Right lobe of liver (tissue), 6 donors: ENCODE data around the gene INAVA. TPM values are rescaled to one million over a fixed set of nuclear protein-coding genes. Genes with fewer than 3 reads are reported as not detected.

Experiments
- ATAC-seq, 4 donors: fragments of 200-7000 bp; cut with Tn5 transposase; one replicate each; pipeline ENCODE4 v1.9.1; 2020; ENCODE audit warnings: mild to moderate bottlenecking in 4 of 4, moderate library complexity in 4 of 4
- DNase-seq, 3 donors: peaks; one replicate each; pipeline ENCODE4 v3.0.0-alpha.2; 2020
- H3K27ac ChIP-seq, 3 donors: fragments of 200-600 bp; one replicate each; pipeline ENCODE4 v1.8.0; 2022
- H3K27me3 ChIP-seq, 2 donors: fragments of 200-600 bp; one replicate each; pipeline ENCODE4 v1.8.0; 2022
- H3K36me3 ChIP-seq, 4 donors: fragments of 200-600 bp; sonication (generic) in 1 of 4; one replicate each; pipeline versions ENCODE4 v1.5.1 to v1.8.0; 2017 to 2022; ENCODE audit warnings: control low read depth in 1 of 4
- H3K4me1 ChIP-seq, 4 donors: fragments of 200-600 bp; sonication (generic) in 1 of 4; one replicate each; pipeline versions ENCODE4 v1.5.1 to v1.8.0; 2017 to 2022; ENCODE audit warnings: control low read depth in 1 of 4
- H3K4me3 ChIP-seq, 3 donors: fragments of 200-600 bp; one replicate each; pipeline ENCODE4 v1.8.0; 2022
- H3K9me3 ChIP-seq, 4 donors: fragments of 200-600 bp; sonication (generic) in 1 of 4; one replicate each; pipeline versions ENCODE4 v1.5.1 to v1.8.0; 2017 to 2022; ENCODE audit warnings: control low read depth in 1 of 4
- POLR2A ChIP-seq: fragments of 450-650 bp; IDR thresholded peaks from one replicate; pipeline ENCODE4 v1.6.1; 2017; ENCODE audit warnings: antibody characterized with exemption, mild to moderate bottlenecking
- WGBS: methylation state at CpG from one replicate; pipeline ENCODE4 v1.1.6; 2018; ENCODE audit warnings: low coverage, low lambda C conversion rate; ENCODE audit not compliant: insufficient coverage; ENCODE audit errors: missing lambda C conversion rate; 5-methylcytosine and 5-hydroxymethylcytosine counted together
- intact Hi-C, 2 donors: fragments of 100-400 bp; cut with DNase I; formaldehyde crosslinking; loops; one replicate each; pipeline versions ENCODE4 v1.11.2 to v1.14.1; 2022
- total RNA-seq, 6 experiments: library from RNA; depleted of rRNA in 2 of 6; stranded (reverse); fragments of >200 nt in 2 of 6; fragmentation: NEBNext Ultra II Directional in 3 of 6; extraction: Animal tissue kit (Norgen Biotek cat#: 25700) in 3 of 6; gene quantifications; one replicate each; pipeline versions ENCODE4 v1.1.0 to v1.2.4, GENCODE V29; 2016 to 2023
- TF ChIP-seq, protein P1 (sequence below), 4 donors: fragments of 200-600 bp in 3 of 4; fragments of 450-650 bp in 1 of 4; IDR thresholded peaks; one replicate each; pipeline versions ENCODE4 v1.5.1 to v1.8.0; 2016 to 2022; ENCODE audit warnings: antibody characterized with exemption in 4 of 4, mild to moderate bottlenecking in 2 of 4
- donor health status: DM: no; HTN: yes; CAD: no.
- donor health status: DM: no; HTN: no; CAD: no.
- donor health status: DM: no; HTN: no; CAD: no.
- donor health status: DM: no; HTN: yes; CAD: no.
- donor health status: DM: no; HTN: yes; CAD: no.

INAVA gene
- total RNA-seq, 6 experiments from 2014 or later, result 0.29 to 0.55 (median 0.41) TPM

DNA sequence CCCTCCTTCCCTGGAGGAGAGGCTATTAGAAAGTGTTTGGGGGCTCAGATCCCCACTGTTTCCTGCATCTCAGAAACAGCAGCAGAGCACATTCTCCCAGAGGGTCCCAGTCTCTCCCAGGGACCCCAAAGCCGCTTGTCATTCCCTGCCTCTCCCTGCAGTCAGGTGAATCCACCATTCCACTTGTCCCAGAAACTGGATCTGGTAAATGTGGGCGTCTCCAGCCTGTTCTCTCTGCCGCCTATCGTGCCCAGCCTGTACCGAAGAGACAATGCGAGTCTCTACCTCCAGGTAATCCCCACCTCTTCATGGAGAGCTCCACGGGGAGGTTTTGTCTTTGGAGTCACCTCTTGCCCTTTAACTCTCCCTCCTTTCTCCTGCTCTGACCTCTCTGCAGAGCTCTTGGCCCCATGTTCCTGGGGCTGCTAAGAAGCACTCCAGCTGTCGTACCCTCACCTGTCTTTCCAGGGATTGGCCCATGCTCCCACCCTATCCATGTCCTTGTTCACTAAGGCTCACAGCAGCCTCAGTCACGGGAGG is 26.9 kb downstream of the INAVA start:
- DNase-seq, result no peak

DNA sequence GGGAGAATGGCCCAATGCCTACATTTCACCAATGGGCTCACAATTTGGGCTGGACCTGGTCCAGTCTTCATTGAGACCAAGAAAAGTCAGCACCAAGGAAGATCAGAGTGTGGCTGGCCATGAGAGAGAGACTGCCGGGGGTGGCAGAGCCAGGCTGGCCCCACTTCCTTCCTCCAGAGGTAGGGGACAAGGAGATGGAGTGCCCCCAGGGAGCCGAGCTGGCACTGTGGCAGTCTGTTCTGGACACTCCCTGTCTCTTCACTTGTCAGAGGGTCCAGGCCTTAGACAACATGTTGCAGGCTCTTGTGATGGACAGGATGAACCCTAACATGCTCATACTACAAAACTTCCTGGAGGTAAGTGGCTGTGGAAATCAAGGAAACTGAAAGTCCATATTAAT is 27.7 kb downstream of the INAVA start:
- no peaks in the 10 kb centered on the region for H3K4me1 ChIP-seq
- WGBS, result 62% methylated on average over 2 of the region's 2 CpGs
- no peaks in the 10 kb centered on the region for H3K27me3 ChIP-seq
- TF ChIP-seq POLR2A, result no peak
- TF ChIP-seq, protein P1, sequence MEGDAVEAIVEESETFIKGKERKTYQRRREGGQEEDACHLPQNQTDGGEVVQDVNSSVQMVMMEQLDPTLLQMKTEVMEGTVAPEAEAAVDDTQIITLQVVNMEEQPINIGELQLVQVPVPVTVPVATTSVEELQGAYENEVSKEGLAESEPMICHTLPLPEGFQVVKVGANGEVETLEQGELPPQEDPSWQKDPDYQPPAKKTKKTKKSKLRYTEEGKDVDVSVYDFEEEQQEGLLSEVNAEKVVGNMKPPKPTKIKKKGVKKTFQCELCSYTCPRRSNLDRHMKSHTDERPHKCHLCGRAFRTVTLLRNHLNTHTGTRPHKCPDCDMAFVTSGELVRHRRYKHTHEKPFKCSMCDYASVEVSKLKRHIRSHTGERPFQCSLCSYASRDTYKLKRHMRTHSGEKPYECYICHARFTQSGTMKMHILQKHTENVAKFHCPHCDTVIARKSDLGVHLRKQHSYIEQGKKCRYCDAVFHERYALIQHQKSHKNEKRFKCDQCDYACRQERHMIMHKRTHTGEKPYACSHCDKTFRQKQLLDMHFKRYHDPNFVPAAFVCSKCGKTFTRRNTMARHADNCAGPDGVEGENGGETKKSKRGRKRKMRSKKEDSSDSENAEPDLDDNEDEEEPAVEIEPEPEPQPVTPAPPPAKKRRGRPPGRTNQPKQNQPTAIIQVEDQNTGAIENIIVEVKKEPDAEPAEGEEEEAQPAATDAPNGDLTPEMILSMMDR (IDR thresholded peaks at IDR 0.05), result no peak
- no peak overlapping the region for H3K4me3 ChIP-seq
- DNase-seq, result no peak
- intact Hi-C loops, result no loop called here
- no peaks in the 10 kb centered on the region for H3K9me3 ChIP-seq
- ATAC-seq, result no peak
- no peaks in the 10 kb centered on the region for H3K36me3 ChIP-seq
- H3K27ac ChIP-seq, result no peak overlapping the region

More for the DNA sequence above, 26.9 kb downstream of the INAVA start:
- no peaks in the 10 kb centered on the region for H3K36me3 ChIP-seq
- no peaks in the 10 kb centered on the region for H3K4me1 ChIP-seq
- TF ChIP-seq, protein P1 (IDR thresholded peaks at IDR 0.05), result no peak
- TF ChIP-seq POLR2A, result no peak
- H3K27ac ChIP-seq, result no peak overlapping the region
- WGBS, result 51% methylated on average over 3 of the region's 9 CpGs
- H3K27me3 ChIP-seq, result no peaks in the 10 kb centered on the region
- ATAC-seq, result no peak
- no peak overlapping the region for H3K4me3 ChIP-seq
- intact Hi-C loops, result no loop called here
- H3K9me3 ChIP-seq, result no peaks in the 10 kb centered on the region

- Histone ChIP-seq H3K9me3 (no peaks in the 10 kb centered on the region), H3K36me3 (no peaks in the 10 kb centered on the region), H3K27ac (no peak overlapping the region), H3K4me3 (no peak overlapping the region), H3K27me3 (no peaks in the 10 kb centered on the region), H3K4me1 (no peaks in the 10 kb centered on the region)
- no peak for ATAC-seq
- intact Hi-C loops, result no loop called here
- no peak for TF ChIP-seq POLR2A
- TF ChIP-seq, protein P1 (IDR thresholded peaks at IDR 0.05), result no peak
- 80% methylated on average over 1 of the region's 1 CpG for WGBS
- DNase-seq, result no peak
Observed at GRCh38 chr1:200923601-200924000, 28.9 kb downstream of the INAVA start.

- H3K27me3 ChIP-seq, result no peaks in the 10 kb centered on the region
- no peaks in the 10 kb centered on the region for H3K4me1 ChIP-seq
- H3K36me3 ChIP-seq, result no peaks in the 10 kb centered on the region
- H3K9me3 ChIP-seq, result no peaks in the 10 kb centered on the region
- ATAC-seq (no peak), DNase-seq (no peak)
- WGBS, result 46% methylated on average over 4 of the region's 4 CpGs
- TF ChIP-seq, protein P1 (IDR thresholded peaks at IDR 0.05), result no peak
- no peak for TF ChIP-seq POLR2A
- no peak overlapping the region for H3K4me3 ChIP-seq
- intact Hi-C loops, result no loop called here
- H3K27ac ChIP-seq, result no peak overlapping the region
Observed at GRCh38 chr1:200925831-200926230, 31.1 kb downstream of the INAVA start.
